Urothelium cell line (cell line): ENCODE data around the gene RBL1.
"Not testable (repeated sequence)": the region's sequence is repeated elsewhere in the genome, so short reads cannot be mapped to it uniquely, and the experiment has no call there.

Experiments
- DNase-seq: peaks from one replicate; pipeline ENCODE4 v3.0.0; 2011; ENCODE audit warnings: low spot score, mixed read lengths
- FAIRE-seq: peaks from 2 replicates; lab custom pipeline; 2011; peaks lifted over from hg19 to GRCh38; lab: Jason Lieb, UNC

RBL1 gene

DNA sequence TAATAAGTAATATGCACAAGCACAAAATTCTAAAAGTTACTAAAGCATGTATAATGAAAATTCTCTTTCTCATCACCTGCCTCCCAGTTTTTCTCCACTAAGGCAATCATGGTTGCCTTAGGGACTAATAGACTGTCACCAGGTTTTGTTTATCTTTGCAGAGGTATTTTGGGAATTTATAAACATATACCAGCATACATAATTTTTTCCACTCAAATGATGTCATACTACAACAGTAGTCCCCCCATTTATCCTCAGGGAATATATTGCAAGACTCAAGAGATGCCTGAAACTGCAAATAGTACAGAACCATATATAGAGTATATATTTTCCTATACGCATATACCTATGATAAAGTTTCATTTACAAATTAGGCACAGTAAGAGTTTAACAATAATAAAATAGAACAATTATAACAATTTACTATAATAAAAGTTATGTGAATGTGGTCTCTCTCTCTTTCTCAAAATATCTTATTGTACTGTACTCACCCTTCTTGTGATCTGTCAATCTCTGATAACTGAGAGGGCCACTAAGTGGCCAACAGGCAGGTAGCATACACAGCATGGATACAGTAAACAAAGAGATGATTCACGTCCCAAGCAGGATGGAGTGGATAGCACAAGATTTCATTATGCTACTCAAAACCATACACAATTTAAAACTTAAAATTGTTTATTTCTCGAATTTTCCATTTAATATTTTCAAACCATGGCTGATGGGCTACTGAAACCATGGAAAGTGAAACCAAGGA is 19.7 kb downstream of the RBL1 start:
- FAIRE-seq (no peak), DNase-seq (no peak)

DNA sequence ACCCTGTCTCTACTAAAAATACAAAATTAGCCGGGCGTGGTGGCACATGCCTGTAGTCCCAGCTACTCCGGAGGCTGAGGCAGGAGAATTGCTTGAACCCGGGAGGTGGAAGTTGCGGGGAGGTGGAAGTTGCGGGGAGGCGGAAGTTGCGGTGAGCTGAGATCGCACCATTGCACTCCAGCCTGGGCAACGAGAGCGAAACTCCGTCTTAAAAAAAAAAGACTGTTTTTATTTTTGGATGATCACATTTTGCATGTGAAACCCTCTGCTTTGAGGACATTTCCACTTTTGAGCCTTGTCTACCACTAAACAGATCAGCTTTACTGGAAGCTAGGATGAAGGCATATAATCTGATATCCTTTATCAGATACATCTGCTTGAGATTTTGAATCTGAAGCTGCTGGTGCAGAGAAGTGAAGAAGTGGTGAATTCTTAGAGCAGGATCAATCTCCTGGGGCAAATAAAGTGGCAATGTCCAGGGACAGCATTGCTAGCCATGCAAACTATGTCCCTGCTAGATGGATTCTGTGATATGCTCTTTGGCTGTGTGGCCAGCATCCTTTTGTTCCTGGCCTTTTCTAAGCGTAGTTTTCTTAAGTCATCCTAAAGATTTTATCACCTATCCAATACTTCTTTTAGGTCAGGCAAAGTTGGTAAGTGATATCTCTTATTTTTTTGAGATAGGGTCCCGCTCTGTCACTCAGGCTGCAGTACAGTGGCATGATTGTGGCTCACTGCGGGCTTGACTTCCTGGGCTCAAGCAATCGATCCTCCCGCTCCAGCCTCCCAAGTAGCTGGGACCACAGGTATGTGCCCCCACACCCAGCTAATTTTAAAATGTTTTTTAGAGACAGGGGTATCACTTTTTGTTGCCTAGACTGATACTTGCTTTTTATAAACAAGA is 23.3 kb downstream of the RBL1 start:
- DNase-seq, result no peak
- FAIRE-seq, result no peak

DNA sequence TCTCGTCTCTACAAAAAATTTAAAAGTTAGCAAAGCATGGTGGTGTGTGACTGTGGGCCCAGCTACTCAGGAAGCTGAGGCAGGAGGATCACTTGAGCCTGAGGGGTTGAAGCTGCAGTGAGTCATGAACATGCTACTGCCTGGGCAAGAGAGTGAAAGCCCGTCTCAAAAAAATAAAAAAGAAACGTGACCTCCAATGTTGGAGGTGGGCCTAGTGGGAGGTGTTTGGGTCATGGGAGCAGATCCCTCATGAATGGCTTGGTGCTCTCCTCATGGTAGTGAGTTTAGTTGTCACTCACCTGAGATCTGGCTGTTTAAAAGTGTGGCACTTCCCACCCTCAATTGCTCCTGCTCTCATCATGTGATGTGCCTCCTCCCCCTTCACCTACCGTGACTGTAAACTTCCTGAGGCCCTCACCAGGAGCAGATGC is 24.3 kb downstream of the RBL1 start:
- FAIRE-seq (no peak), DNase-seq (no peak)

DNA sequence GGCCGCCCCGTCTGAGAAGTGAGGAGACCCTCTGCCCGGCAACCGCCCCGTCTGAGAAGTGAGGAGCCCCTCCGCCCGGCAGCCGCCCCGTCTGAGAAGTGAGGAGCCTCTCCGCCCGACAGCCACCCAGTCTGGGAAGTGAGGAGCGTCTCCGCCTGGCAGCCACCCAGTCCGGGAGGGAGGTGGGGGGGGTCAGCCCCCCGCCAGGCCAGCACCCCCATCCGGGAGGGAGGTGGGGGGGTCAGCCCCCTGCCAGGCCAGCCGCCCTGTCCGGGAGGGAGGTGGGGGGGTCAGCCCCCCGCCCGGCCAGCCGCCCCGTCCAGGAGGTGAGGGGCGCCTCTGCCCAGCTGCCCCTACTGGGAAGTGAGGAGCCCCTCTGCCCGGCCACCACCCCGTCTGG is 26.2 kb downstream of the RBL1 start:
- FAIRE-seq, result not testable (repeated sequence)

DNA sequence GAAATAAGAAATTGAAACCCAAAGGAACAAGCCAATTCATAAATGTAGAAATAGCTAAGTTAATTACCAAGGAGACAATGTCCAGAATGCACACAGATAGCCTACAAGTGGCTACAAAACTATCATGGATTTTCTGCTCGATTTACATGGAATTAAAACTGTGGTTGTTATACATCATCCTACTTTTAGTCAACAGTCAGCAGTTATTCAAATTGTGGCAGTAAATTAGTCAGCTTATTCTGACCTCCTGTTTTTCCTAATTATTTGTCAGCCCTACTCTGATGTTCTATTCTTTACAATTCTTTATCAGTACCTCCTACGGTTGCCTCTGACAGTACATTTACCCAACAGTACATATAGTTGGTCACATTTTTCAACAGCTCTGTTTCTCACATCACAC is 29.6 kb downstream of the RBL1 start:
- FAIRE-seq, result no peak
- no peak for DNase-seq

More for the DNA sequence above, 26.2 kb downstream of the RBL1 start:
- DNase-seq, result not testable (repeated sequence)

DNA sequence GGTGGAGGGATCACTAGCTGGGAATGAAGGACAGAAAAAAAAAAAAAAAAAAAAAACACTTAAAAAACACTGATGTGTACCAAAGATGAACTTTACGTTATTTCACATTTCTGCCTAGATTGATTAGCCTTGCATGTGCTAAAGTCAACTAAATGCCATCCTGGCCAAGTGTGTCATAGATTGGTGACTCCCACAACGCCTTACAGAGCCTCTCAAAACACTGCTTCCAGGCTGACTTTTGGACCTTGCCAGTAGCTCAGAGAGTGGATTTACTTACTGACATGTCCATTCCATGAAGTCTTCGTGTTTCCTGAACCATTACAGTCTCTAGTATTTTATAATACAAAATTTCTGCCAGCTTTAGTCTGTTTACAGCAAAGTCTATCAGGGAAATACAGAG is 40.5 kb downstream of the RBL1 start:
- DNase-seq, result no peak
- FAIRE-seq, result no peak

DNA sequence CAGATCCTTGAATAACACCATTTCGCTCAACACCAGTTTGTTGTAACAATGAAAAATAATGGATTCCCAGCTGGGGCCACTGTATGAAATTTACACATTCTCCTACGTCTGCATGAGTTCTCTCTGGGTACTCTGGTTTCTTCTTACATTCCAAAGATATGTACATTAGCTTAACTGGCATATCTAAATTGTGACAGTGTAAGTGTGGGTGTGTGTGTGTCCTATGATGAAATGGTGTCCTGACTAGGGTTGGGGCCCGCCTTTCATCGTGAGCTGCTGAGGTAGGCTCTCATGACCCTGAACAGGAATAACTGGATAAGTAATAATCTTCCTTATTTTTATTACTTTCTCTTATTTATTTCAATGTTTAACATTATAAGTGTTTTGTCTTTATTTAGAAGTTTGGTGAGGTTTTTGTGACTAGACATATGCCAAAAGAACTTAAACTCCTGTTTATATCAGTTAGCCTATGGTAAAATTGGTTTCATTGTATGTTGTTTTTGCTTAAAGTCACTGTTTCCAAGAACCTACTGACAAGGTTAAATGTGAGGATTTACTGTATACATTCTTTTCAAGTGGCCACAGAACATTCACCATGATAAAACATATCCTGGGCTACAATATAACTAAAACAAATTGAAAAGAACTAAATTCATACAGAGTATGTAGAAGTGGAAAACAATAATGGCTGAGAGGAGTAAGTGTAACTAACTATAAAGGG is 42.4 kb downstream of the RBL1 start:
- FAIRE-seq (no peak), DNase-seq (no peak)

DNA sequence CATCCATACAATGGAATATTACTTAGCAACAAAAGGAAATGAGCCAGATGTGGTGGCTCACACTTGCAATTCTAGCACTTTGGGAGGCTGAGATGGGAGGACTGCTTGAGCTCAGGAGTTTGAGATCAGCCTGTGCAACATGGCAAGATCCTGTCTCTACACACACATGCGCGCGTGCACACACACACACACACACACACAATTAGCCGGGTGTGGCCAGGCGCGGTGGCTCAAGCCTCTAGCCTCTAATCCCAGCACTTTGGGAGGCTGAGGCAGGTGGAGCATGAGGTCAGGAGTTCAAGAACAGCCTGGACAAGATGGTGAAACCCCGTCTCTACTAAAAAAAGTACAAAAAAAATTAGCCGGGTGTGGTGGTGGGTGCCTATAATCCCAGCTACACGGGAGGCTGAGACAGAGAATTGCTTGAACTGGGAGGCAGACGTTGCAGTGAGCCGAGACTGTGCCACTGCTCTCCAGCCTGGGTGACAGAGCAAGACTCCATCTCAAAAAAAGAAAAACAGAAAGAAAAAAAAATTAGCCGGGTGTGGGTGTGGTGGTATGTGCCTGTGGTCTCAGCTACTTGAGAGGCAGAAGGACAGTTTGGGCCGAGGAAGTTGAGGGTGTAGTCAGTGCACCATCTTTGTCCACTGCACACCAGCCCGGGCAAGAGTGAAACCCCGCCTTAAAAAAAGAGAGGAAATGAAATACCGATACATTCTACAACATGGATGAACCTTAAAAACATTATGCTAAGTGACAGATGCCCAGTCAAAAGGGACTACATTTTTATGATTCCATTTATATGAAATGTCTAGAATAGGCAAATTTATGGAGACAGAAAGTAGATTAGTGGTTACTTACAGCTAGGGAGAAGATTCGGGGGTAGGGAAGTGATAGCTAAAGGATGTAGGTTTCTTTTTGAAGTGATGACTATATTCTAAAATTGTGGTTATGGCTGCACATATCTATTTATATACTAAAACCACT is 52.5 kb downstream of the RBL1 start:
- DNase-seq, result no peak
- no peak for FAIRE-seq

DNA sequence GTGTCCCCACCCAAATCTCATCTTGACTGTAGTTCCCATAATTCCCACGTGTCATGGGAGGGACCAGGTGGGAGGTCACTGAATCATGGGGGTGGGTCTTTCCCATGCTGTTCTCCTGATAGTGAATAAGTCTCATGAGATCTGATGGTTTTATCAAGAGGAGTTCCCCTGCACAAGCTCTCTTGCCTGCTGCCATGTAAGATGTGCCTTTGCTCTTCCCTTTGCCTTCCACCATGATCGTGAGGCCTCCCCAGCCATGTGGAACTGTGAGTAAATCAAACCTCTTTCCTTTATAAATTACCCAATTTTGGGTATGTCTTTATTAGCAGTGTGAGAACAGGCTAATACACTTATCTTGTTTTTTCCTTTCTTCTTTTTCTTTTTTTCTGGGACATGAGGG is 56.4 kb downstream of the RBL1 start:
- DNase-seq, FAIRE-seq: not testable (repeated sequence)

DNA sequence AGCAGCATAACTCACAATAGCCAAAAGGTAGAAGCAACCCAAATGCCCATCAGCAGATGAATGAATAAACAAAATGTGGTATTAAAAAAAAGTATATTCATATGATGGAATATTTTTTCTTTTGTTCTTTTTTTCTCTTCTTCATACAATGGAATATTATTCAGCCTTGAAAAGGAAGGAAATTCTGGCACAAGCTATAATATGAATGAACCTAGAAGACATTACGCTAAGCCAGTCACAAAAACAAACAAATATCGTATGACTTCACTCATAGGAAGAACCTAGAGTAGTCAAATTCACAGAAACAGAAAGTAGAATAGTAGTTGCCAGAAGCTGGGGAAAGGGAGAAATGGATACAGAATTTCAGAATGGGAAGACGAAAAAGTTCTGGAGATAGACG is 63.7 kb downstream of the RBL1 start:
- FAIRE-seq (no peak), DNase-seq (no peak)

DNA sequence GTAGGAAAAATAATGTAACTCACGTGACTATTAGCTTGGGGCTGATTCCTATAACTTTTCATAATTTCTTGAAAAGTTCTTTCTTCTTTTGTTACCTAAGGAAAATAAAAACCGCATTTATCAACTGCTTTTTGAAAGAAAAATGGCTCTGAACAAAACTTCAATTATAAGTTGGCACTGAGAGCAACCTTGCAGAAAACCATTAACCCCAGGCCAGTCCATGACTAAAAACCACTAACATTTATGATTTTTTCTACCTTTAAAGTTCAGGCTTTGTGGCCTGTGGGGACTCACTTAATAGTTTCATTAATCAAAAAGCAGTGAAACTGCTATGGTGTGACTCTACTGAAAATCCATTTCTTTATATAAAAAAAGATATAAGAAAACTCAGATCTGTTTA is 75.2 kb downstream of the RBL1 start:
- DNase-seq, result no peak
- FAIRE-seq, result no peak

DNA sequence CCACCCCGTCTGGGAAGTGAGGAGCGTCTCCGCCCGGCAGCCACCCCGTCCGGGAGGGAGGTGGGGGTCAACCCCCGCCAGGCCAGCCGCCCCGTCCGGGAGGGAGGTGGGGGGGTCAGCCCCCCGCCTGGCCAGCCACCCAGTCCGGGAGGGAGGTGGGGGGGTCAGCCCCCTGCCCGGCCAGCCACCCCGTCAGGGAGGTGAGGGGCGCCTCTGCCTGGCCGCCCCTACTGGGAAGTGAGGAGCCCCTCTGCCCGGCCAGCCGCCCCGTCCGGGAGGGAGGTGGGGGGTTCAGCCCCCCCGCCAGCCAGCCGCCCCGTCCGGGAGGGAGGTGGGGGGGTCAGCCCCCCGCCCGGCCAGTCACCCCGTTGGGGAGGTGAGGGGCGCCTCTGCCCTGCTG is 83.2 kb downstream of the RBL1 start:
- not testable (repeated sequence) for FAIRE-seq

DNA sequence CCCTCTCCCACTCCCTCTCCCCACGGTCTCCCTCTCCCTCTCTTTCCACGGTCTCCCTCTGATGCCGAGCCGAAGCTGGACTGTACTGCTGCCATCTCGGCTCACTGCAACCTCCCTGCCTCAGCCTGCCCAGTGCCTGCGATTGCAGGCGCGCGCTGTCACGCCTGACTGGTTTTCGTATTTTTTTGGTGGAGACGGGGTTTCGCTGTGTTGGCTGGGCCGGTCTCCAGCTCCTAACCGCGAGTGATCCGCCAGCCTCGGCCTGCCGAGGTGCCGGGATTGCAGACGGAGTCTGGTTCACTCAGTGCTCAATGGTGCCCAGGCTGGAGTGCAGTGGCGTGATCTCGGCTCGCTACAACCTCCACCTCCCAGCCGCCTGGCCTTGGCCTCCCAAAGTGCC is 83.9 kb downstream of the RBL1 start:
- not testable (repeated sequence) for DNase-seq, FAIRE-seq

More for the DNA sequence above, 83.2 kb downstream of the RBL1 start:
- not testable (repeated sequence) for DNase-seq

DNA sequence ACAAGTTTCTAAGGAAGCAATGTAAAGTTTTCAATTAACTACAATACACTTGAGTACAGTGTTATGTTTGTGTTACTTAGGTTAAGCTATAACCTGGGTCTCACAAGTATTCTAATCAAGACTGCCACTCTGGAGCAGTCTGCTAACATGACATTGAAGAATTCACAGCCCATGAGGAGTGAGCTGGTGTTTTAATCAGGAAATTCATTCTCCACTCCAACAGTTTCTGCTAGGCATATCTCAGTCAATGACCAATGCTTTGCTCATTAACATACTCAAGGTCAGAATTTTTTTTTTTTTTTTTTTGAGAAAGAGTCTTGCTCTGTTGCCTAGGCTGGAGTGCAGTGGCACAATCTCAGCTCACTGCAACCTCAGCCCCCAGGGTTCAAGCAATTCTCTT is 84.7 kb downstream of the RBL1 start:
- DNase-seq (no peak), FAIRE-seq (no peak)

DNA sequence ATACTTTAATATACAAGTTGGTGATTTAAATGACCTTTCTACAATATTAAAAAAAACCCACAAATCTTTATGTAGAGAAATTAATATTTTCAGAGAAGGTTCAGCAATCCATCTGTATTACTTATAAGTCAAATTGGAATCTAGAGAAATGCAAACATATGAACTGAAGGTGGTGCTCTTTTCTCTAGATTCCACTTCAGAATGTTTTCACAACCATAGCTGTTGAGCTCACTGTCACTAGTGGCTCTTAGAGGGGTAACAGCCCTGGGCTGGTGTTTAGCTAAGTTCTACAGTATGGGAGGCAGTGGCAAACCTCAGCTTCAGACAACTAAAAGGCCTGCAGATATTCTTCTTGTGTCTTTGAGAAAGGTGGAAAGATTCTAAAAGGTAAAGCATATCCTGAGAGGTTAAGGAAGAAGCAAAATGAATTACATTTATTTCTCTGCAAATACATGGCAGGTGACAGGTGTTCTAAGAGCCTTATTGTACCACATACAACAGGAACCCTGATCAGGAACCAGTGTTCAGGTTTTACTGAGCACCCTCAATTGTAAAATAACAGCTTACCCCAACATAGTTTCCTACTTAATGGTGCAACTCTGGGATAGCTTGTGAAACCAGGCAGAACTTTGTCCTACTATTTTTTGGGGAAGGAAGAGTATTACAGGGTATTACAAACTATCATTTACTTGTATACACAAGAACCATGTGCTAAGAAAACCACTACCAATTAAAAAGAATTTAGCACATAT is 87.7 kb downstream of the RBL1 start:
- no peak for DNase-seq

DNA sequence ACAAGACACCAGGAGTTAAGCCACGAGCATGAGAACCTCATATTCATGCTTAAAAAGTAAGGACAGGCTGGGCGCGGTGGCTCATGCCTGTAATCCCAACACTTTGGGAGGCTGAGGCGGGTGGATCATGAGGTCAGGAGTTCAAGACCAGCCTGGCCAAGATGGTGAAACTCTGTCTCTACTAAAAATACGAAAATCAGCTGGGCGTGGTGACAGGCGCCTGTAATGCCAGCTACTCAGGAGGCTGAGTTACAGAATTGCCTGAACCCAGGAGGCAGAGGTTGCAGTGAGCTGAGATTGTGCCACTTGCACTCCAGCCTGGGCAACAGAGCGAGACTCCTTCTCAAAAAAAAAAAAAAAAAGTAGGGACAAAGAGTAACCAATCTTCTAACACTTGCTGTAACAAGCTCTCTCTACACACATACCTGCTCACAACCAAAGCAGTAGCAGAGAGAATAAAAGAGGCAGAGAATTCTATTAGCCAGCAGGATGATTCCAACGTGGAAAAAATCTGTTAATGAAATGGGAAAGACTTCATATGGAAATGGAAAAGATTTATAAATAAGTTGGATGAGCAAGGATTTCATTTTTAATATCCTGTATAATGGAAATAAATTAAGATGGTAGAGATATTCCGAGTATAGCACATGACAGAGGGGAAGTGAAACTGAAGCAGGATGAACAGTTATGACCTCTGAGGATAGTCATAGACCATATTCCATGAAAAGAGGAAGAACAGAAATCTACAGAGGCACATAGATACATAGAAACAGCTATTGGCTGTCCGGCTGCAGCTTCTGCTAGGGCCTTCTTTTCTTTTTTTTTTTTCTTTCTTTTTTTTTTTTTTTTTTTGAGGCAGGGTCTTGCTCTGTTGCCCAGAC is 90.5 kb downstream of the RBL1 start:
- FAIRE-seq, DNase-seq: not testable (repeated sequence)

More for the DNA sequence above, 87.7 kb downstream of the RBL1 start:
- no peak for FAIRE-seq

DNA sequence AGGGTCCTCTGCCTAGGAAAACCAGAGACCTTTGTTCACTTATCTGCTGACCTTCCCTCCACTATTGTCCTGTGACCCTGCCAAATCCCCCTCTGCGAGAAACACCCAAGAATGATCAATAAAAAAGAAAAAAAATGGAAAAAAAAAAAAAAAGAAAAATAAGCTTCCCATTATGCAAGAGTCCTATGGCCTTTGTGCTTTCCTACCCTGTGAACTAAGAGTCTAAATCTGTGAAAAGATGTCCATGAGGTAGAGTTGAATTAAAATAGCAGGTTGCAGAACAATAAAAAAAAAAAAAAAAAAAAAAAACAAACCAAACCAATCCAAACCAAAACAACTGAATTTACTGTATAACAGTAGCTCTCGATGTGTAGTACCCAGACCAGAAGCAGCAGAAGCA is 94.2 kb downstream of the RBL1 start:
- DNase-seq, FAIRE-seq: not testable (repeated sequence)

DNA sequence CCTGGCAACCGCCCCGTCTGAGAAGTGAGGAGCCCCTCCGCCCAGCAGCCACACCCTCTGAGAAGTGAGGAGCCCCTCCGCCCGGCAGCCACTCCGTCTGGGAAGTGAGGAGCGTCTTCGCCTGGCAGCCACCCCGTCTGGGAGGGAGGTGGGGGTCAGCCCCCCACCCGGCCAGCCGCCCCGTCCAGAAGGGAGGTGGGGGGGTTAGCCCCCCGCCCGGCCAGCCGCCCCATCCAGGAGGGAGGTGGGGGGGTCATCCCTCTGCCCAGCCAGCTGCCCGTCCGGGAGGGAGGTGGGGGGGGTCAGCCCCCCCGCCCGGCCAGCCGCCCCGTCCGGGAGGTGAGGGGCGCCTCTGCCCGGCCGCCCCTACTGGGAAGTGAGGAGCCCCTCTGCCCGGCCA is 95.6 kb downstream of the RBL1 start:
- FAIRE-seq, DNase-seq: not testable (repeated sequence)
